UCSD-AML1 (cell line): ENCODE measurements around the gene IL17RA.

Source experiments
- DNase-seq: peaks from one replicate; lab custom pipeline; 2025; ENCODE audit not compliant: unreplicated experiment; lab: John Stamatoyannopoulos, UW

The IL17RA gene

DNA sequence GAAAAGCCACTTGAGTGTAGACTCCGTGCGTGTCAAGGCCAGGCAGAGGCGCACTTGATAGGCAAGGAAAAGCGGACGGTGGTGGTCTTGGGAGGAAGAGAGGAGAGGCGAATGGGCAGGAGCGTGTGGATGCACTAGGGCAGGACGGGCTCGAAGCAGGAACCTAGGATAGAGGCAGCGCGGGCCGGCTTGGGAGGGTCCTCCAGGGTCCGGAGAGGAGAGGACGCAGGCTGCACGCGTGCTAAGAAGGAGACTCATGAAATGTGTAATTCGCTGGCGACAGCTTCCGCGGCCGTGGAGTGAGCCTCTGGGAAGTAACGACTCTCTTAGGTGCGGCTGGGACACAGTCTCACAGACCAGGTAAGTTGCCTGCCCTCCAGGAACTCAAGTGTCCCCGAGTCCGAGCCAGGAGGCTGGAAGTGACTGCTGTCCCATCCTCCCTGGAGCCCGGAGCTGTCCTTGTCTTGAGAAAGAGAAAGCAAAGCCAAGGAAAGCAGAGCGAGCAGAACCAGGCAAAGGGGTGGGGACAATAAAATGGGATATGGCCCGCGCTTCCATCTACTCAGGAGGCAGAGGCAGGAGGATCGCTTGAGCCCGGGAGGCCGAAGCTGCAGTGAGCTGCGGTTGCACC lies 874 bp upstream of the IL17RA start:
- DNase-seq = no peak

DNA sequence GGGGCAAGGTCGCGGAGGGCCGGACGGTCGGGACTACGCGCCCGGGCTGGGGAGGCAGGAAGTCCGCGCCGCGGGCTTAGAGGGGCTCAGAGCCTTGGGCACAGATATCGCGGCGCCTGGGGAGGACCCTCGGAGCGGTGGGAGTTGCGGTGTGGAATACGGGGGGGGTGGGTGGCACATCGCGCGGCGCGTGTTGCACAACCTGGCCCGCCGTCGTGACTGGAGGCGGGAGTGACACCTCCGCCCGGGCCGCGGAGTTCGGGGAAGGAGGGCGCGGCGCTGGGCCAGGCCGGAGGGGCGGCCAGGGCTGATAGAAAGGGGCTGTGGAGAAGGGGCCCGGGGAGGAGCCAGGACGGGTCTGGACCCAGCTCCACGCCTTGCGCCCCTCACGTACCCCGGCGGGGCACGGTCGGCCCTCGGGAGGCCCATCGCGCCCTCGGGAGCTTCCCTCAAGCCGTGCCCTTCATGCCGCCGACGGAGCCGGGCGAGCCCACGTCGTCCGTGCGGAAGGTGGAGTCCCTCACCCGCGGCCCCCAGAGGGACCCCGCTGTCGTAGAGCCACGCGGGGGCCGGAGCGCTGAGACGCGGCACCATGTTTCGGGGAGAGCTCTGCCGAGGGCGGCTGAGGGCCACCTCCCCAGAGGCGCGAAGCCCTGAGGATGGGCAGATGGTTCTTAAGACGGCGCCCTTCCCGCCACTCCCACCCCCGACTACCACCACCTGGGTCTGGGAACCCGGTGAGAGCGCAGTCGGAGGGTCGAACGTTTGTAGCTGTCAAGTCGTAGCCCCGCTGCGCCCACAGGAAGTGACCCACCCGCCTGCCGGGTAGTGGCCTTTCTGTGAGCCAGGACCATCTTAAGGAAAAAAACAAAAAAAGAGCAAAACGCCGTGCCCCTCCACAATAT lies 729 bp downstream of the IL17RA start:
- DNase-seq = no peak

DNA sequence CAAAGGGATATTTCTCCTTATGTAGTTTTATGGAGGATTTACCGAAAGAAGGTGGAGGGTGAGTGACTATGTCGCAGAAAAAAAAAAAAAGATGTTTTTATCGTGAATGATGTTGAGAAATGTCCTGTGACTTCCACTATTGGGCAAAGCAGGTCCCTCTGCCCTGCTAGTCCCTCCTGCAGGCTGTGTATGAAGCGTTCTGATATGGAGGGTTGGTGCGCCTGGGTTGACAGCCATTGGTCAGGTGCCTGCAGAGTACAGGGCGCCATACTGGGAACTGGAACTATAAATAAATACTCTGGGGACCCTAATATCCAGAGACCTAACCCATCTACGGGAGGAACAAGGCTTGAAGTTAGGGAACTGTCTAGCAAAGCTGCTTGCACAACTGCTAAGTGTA lies 1.5 kb downstream of the IL17RA start:
- no peak for DNase-seq

- DNase-seq = no peak
Observed at GRCh38 chr22:17086788-17087497, 2.1 kb downstream of the IL17RA start.

GRCh38 chr22:17087498-17088131 lies 2.8 kb downstream of the IL17RA start:
- DNase-seq = peak; percentile 69

- no peak for DNase-seq
Observed at GRCh38 chr22:17090550-17090949, 5.8 kb downstream of the IL17RA start.

DNA sequence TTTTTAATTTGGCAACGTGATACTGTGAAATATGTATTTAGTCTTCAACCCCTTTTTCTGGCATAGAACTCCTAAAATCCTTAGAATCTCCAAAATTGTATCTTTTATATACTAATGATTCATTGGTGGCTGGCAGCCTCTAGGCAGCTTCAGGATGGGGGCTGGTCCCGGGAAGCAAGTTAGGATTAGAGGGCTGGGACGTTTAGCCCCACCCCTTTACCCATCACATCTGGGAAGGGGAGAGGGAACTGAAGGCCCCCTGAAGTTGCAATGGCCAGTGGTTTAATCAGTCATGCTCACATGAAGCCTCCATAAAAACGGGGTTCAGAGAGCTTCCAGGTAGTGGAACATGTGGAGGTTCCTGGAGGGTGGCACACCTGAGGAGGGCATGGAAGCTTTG lies 7.1 kb downstream of the IL17RA start:
- no peak for DNase-seq

DNA sequence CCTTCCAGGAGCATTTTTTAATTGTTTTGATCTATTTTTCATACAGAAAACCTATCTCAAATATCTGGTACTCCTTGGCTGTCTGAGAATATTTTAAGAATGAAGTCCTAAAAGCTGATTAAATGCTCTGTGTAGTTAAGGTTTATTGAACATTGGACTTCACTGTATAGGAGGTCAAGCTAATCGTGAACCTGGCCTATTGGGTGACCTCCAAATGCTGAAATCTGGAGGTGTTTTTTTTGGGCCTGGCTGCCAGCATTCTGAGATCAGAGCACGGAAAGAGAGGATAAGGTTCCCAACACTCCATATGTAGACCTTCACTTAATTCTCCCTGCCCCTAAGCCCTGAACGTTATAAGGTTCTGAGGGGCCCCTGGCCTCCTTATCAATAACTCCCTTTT lies 8.3 kb downstream of the IL17RA start:
- DNase-seq = no peak

GRCh38 chr22:17095538-17095937 lies 10.7 kb downstream of the IL17RA start:
- DNase-seq = no peak

GRCh38 chr22:17096071-17096470 lies 11.3 kb downstream of the IL17RA start:
- DNase-seq = no peak

DNA sequence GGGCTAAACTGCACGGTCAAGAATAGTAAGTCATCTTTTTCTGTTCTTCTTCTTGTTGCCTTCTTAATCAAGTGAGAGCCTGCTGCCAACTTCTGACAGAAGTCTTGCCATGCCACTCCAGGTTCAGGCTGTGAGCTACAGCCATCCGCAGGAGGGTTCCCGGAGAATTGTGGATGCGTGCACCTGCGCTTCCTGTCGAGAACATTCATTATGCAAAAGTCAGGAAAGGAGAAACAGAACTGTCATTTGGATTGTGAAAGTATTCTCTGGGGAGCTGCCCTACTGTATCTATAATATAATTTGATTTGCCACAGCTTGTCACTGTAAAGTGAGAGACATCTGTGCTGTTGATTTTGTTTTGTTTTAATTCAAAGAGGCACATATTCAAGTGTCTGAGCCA lies 12.3 kb downstream of the IL17RA start:
- no peak for DNase-seq

- no peak for DNase-seq
Observed at GRCh38 chr22:17097701-17098100, 12.9 kb downstream of the IL17RA start.

GRCh38 chr22:17098379-17098819 lies 13.6 kb downstream of the IL17RA start:
- peak; percentile 62 for DNase-seq

GRCh38 chr22:17100621-17101020 lies 15.8 kb downstream of the IL17RA start:
- no peak for DNase-seq

GRCh38 chr22:17101475-17102296 lies 16.9 kb downstream of the IL17RA start:
- no peak for DNase-seq

DNA sequence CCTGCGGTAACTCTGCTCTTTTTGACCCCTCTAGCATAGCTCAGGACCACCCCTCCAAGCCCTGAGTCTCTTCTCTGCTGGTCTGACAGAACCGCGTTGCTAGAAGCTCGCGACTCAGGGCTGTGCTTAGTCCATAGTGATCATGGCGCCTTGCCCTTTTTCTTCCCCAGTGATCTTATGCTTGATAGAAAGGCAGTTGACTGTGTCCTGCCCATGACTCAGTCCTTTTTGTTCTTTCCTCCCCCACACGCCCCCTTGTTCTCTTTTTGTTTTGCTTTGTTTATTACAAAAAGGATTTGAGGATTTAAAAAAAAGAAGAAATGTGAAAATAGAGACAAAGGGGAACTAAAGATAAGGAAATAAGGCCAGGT lies 17.5 kb downstream of the IL17RA start:
- DNase-seq = no peak

GRCh38 chr22:17103351-17103750 lies 18.6 kb downstream of the IL17RA start:
- DNase-seq = no peak

- no peak for DNase-seq
Observed at GRCh38 chr22:17104336-17104935, 19.6 kb downstream of the IL17RA start.

GRCh38 chr22:17105143-17106129 lies 20.6 kb downstream of the IL17RA start:
- no peak for DNase-seq
